Stimulated activated naive B cell treated with anti-CD40 and anti-IgM and Interleukin-4, amounts not matched to agents 10 μg/mL and 1 μg/mL and 100 μg/mL, for 72 hours (primary cell): ENCODE results near the gene WDR90.

Experiments
- ATAC-seq, 2 donors: fragments of 150-1000 bp; cut with Tn5 transposase; replicated peaks; 2 replicates each; pipeline ENCODE4 v1.10.0; 2021; ENCODE audit warnings: moderate library complexity in 1 of 2
- DNase-seq: peaks from one replicate; pipeline ENCODE4 v3.0.0; 2021
- H3K27ac Mint-ChIP-seq: one replicate; pipeline ENCODE4 v1.8.0; 2022; ENCODE audit warnings: mild to moderate bottlenecking, mixed read lengths
- H3K27me3 Mint-ChIP-seq, 2 donors: one replicate each; pipeline ENCODE4 v1.8.0; 2022; ENCODE audit warnings: mixed read lengths in 2 of 2
- H3K36me3 Mint-ChIP-seq, 2 donors: one replicate each; pipeline ENCODE4 v1.8.0; 2022; ENCODE audit warnings: mixed read lengths in 2 of 2, mild to moderate bottlenecking in 1 of 2
- H3K4me1 Mint-ChIP-seq, 2 donors: one replicate each; pipeline ENCODE4 v1.8.0; 2022; ENCODE audit warnings: mixed read lengths in 2 of 2, mild to moderate bottlenecking in 1 of 2
- H3K4me3 Mint-ChIP-seq, 2 donors: one replicate each; pipeline ENCODE4 v1.8.0; 2022; ENCODE audit warnings: mild to moderate bottlenecking in 2 of 2, mixed read lengths in 2 of 2, moderate library complexity in 1 of 2
- H3K9me3 Mint-ChIP-seq, 2 donors: one replicate each; pipeline ENCODE4 v1.8.0; 2022; ENCODE audit warnings: mixed read lengths in 2 of 2, mild to moderate bottlenecking in 1 of 2

WDR90 gene

GRCh38 chr16:667780-668518, 18.8 kb downstream of the WDR90 start, which contains the start of gene RHOT2:
Gene RHOT2 (plus strand): TSS chr16:668132. CDS start chr16:668200, 68 bp downstream.
- Mint-ChIP-seq H3K9me3 (no peaks in the 10 kb centered on the region), H3K4me3 (peak within 1 kb of the TSS; percentile 86 to 87), H3K4me1 (peaks cover 7 to 22% of the 10 kb centered on the region in 2 donors), H3K36me3 (peaks cover 12 to 28% of the 10 kb centered on the region in 2 donors), H3K27me3 (no peaks in the 10 kb centered on the region), H3K27ac (peak within 1 kb of the TSS; percentile 90)
- DNase-seq (peak; percentile 93), ATAC-seq (peak; percentile 98 to 99)

DNA sequence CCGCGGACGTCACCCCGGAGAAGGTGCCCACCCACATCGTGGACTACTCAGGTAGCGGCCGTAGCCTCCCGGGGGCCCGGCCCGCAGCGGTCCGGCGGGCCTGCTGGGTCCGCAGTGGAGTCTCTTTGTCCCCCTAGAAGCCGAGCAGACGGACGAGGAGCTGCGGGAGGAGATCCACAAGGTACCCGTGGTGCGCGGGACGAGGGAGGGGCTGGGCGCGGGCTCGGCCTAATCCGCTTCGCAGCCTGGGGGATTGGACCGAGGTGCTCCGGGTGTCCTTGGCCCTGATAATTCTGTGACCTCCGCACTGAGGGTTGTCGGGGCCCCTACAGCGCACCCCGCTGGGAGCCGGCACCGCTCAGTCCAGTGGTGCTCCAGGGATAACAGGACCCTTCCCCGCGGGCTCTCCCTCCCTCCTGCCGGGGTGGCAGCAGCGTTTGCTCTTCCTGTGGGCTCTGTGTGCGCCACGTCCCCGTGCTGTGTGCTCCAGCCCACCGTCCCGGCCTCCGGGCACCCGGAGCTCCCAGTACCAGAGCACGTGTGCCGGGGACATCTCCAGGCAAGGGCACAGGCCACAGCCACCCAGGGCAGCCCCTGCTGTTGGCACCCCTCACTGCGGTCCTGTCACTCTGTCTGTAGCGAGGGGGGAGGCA, 19.5 kb downstream of the WDR90 start:
- H3K4me1 Mint-ChIP-seq: peaks cover 7 to 22% of the 10 kb centered on the region in 2 donors
- H3K9me3 Mint-ChIP-seq: no peaks in the 10 kb centered on the region
- peak overlapping the region; percentile 87 for H3K27ac Mint-ChIP-seq
- DNase-seq (no peak), ATAC-seq (peak; percentile 8 to 15)
- H3K4me3 Mint-ChIP-seq: peak overlapping the region; percentile 86 to 87
- H3K36me3 Mint-ChIP-seq: peaks cover 14 to 31% of the 10 kb centered on the region in 2 donors
- no peaks in the 10 kb centered on the region for H3K27me3 Mint-ChIP-seq

DNA sequence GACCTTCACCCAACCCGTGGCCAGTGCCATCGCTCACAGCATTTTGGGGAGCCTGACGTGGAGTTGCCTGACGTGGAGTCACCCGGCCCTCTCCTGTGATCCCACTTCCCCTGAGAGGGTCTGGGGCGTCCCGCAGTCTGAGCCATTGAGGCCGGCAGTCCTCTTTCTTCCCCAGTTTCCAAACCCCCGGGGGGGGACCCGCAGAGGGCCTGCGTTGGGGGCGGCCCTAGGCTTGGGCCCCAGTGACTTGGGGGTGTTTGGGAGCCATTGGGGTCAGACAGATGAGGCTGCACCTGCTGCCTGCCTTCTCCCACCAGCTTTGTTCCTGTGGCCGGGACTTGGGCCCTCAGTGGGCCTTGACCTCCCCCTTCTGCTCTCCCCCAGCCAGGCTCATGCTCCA, 20.5 kb downstream of the WDR90 start:
- Mint-ChIP-seq H3K36me3 (peaks cover 18 to 36% of the 10 kb centered on the region in 2 donors), H3K4me1 (peaks cover 7 to 22% of the 10 kb centered on the region in 2 donors), H3K27ac (no peak overlapping the region), H3K9me3 (no peaks in the 10 kb centered on the region), H3K4me3 (peak overlapping the region; percentile 62 to 86), H3K27me3 (peaks cover 0 to under 1% of the 10 kb centered on the region in 2 donors)
- DNase-seq (no peak), ATAC-seq (no peak)

DNA sequence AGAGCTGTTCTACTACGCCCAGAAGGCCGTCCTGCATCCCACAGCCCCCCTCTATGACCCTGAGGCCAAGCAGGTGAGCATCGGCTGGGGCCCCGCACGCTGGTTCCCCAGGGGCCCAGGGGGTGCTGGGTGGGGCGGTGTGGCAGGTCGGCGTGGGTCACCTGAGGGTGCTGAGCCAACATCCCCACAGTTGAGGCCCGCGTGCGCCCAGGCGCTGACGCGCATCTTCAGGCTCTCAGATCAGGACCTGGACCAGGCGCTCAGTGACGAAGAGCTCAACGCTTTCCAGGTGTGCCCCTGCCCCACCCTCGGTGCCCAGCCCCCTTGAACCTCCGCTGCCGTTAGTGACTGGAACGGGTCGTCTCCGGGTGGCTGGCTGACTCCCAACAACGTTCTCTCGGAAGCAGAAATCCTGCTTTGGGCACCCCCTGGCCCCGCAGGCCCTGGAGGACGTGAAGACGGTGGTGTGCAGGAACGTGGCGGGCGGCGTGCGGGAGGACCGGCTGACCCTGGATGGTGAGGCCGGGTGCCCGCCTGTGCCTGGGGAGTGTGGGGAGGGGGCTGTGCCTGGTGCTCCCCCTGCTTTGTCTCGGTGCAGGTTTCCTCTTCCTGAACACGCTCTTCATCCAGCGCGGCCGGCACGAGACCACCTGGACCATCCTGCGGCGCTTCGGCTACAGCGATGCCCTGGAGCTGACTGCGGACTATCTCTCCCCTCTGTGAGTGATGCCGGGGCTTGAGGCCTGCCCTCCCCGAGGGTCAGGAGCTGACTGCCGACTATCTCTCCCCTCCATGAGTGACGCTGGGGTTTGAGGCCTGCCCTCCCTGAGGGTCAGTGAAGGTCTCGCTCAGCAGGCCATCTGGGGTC, 21.6 kb downstream of the WDR90 start:
- Mint-ChIP-seq H3K4me1 (peaks cover 14 to 31% of the 10 kb centered on the region in 2 donors), H3K27me3 (peaks cover 7 to 9% of the 10 kb centered on the region in 2 donors), H3K36me3 (peaks cover 21 to 41% of the 10 kb centered on the region in 2 donors), H3K27ac (no peak overlapping the region), H3K9me3 (no peaks in the 10 kb centered on the region), H3K4me3 (no peak overlapping the region)
- DNase-seq (no peak), ATAC-seq (no peak)

DNA sequence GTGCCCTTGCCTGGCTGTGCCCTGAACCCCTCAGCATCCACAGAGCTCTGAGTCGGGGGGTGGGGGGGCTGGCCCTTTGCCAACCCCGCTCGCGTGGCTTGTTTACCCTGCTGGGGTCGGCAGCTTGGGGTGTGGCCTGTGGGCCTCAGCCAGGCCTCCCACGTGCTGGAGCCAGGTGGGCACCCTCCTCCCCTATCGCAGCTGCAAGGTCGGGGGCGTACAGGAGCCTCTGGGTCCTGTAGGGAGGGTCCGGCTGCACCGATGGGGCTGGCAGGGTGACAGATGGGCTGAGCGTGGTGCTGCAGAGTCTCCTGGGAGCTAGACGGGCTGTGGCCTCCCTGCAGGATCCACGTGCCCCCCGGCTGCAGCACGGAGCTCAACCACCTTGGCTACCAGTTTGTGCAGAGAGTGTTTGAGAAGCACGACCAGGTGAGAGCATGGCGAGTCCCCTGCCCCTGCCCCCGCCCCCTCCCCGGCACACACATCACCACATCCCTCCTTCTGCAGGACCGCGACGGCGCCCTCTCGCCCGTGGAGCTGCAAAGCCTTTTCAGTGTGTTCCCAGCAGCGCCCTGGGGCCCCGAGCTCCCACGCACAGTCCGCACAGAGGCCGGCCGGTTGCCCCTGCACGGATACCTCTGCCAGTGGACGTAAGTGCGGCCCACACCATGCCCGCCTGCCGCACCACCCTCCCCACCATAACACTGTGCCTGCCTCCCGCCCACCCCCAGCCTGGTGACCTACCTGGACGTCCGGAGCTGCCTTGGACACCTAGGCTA, 22.4 kb downstream of the WDR90 start:
- H3K9me3 Mint-ChIP-seq: no peaks in the 10 kb centered on the region
- H3K27ac Mint-ChIP-seq: no peak overlapping the region
- peaks cover 8 to 9% of the 10 kb centered on the region in 2 donors for H3K27me3 Mint-ChIP-seq
- peaks cover 15 to 31% of the 10 kb centered on the region in 2 donors for H3K4me1 Mint-ChIP-seq
- H3K4me3 Mint-ChIP-seq: no peak overlapping the region
- ATAC-seq: no peak
- H3K36me3 Mint-ChIP-seq: peaks cover 21 to 41% of the 10 kb centered on the region in 2 donors
- no peak for DNase-seq

DNA sequence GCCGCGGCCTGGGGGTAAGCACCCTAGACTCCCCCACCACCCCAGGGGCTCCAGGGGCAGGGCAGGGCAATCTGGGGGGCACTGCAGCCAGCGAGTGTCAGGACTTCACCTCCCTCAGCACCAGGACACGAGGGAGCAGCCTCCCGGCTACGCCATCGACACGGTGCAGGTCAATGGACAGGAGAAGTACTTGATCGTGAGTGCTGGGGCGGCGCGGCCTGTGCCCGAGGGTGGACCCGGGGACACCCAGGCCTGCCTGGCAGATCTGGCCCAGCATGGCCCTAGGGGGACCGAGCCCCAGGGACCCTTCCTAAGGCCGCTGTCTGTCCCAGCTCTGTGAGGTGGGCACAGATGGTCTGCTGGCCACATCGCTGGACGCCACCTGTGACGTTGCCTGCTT, 23.2 kb downstream of the WDR90 start:
- Mint-ChIP-seq H3K4me3 (no peak overlapping the region), H3K27ac (no peak overlapping the region), H3K9me3 (no peaks in the 10 kb centered on the region), H3K4me1 (peaks cover 17 to 31% of the 10 kb centered on the region in 2 donors), H3K36me3 (peaks cover 21 to 41% of the 10 kb centered on the region in 2 donors), H3K27me3 (peaks cover 13 to 17% of the 10 kb centered on the region in 2 donors)
- ATAC-seq (no peak), DNase-seq (no peak)

- Mint-ChIP-seq H3K36me3 (peaks cover 21 to 41% of the 10 kb centered on the region in 2 donors), H3K27ac (no peak overlapping the region), H3K4me1 (peaks cover 15 to 26% of the 10 kb centered on the region in 2 donors), H3K27me3 (peaks cover 13 to 22% of the 10 kb centered on the region in 2 donors), H3K4me3 (no peak overlapping the region), H3K9me3 (no peaks in the 10 kb centered on the region)
- ATAC-seq (no peak), DNase-seq (no peak)
Measured at GRCh38 chr16:672851-673250, 23.7 kb downstream of the WDR90 start.

GRCh38 chr16:673399-673991, 24.3 kb downstream of the WDR90 start:
- H3K4me1 Mint-ChIP-seq: peaks cover 16 to 25% of the 10 kb centered on the region in 2 donors
- peaks cover 13 to 25% of the 10 kb centered on the region in 2 donors for H3K27me3 Mint-ChIP-seq
- H3K36me3 Mint-ChIP-seq: peaks cover 21 to 41% of the 10 kb centered on the region in 2 donors
- DNase-seq (no peak), ATAC-seq (no peak)
- no peak overlapping the region for H3K27ac Mint-ChIP-seq
- H3K4me3 Mint-ChIP-seq: no peak overlapping the region
- no peaks in the 10 kb centered on the region for H3K9me3 Mint-ChIP-seq

- ATAC-seq: no peak
- Mint-ChIP-seq H3K27ac (no peak overlapping the region), H3K27me3 (peaks cover 13 to 25% of the 10 kb centered on the region in 2 donors), H3K9me3 (no peaks in the 10 kb centered on the region), H3K36me3 (peaks cover 15 to 41% of the 10 kb centered on the region in 2 donors), H3K4me3 (no peak overlapping the region), H3K4me1 (peaks cover 15 to 25% of the 10 kb centered on the region in 2 donors)
- DNase-seq: no peak
Measured at GRCh38 chr16:674214-674881, 25.2 kb downstream of the WDR90 start.

DNA sequence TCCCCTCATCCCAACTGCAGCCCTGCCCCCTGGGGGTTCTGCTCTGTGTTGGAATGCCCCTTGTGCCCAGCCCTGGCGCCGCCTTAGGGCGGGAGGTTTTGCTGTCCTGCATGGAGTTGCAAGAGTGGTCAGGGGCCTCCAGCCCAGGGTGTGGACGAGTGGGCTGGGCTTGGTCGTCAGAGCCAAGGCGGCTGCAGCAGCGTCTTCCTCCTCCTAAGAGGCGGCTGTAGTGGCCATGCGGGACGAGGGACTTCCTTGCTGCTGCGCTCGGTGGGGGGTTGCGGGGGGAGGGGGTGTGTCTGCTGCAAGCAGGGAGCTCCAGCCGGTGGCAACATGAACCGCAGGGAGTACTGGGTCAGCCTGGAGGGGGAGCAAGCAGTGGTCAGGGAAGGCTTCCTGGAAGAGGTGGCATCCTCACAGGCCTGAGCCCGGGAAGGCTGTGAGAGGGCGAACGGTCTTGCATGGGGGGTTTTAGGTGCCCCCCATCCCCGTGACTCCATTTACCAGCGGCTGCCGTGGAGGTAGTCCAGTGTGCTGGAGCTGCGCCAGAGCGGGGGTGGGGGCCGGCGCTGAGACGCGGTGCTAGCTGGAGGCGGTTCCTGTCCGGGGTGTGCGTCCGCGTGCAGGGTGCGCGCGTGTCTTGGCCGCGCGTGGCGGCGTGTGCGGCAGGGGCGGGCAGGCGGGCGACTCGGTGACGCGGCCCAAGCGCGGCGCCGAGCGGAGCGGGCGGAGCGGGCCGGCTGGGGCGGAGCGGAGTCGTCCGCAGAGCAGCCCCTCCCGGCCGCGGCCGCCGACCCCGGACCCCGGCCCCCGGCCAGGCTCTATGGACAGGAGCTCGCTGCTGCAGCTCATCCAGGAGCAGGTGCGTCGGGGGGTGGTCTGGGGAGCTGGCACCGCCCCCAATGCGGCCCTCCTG, 26.1 kb downstream of the WDR90 start, which contains the start of gene RHBDL1:
Gene RHBDL1 (plus strand): TSS at position 704 of the 916 bp plus-strand sequence. CDS start 120 bp downstream, at position 824.
- DNase-seq: no peak
- Mint-ChIP-seq H3K9me3 (no peaks in the 10 kb centered on the region), H3K4me1 (peaks cover 17 to 21% of the 10 kb centered on the region in 2 donors), H3K36me3 (peaks cover 13 to 35% of the 10 kb centered on the region in 2 donors), H3K27ac (peak within 1 kb of the TSS; percentile 56), H3K27me3 (peaks cover 13 to 25% of the 10 kb centered on the region in 2 donors), H3K4me3 (peak within 1 kb of the TSS; percentile 55 to 59)
- ATAC-seq: no peak

GRCh38 chr16:675884-676564, 26.9 kb downstream of the WDR90 start:
- no peak overlapping the region for H3K27ac Mint-ChIP-seq
- H3K27me3 Mint-ChIP-seq: peaks cover 13 to 25% of the 10 kb centered on the region in 2 donors
- H3K4me3 Mint-ChIP-seq: no peak overlapping the region
- H3K36me3 Mint-ChIP-seq: peaks cover 15 to 30% of the 10 kb centered on the region in 2 donors
- DNase-seq: no peak
- peaks cover 18 to 23% of the 10 kb centered on the region in 2 donors for H3K4me1 Mint-ChIP-seq
- H3K9me3 Mint-ChIP-seq: no peaks in the 10 kb centered on the region
- no peak for ATAC-seq
